Measurements from ENCODE around the gene CHMP1B. TPM values are rescaled to one million over a fixed set of nuclear protein-coding genes. Genes with fewer than 3 reads are reported as not detected.
A peak's percentile ranks its signal among the peaks of the same experiment; 100 is the strongest.

Gene CHMP1B
- total RNA-seq, 1 donor from 2014 or later = 56.1 TPM

- Mint-ChIP-seq H3K27me3 (ENCODE audit: unreplicated experiment) (peaks cover 2% of the 10 kb centered on the region), H3K27ac (ENCODE audit: unreplicated experiment) (peak overlapping the region; percentile 52), H3K4me3 (ENCODE audit: unreplicated experiment) (no peak overlapping the region), H3K36me3 (ENCODE audit: unreplicated experiment) (no peaks in the 10 kb centered on the region), H3K9me3 (ENCODE audit: unreplicated experiment) (peaks cover 2% of the 10 kb centered on the region), H3K4me1 (ENCODE audit: low read depth, unreplicated experiment) (no peaks in the 10 kb centered on the region)
- no peak for DNase-seq
- TF ChIP-seq CTCF (IDR thresholded peaks at IDR 0.05; ENCODE audit: partially characterized antibody, unreplicated experiment) = no peak
Measured at GRCh38 chr18:11818486-11819203, 32.6 kb upstream of the CHMP1B start.

GRCh38 chr18:11819938-11820337 lies 31.3 kb upstream of the CHMP1B start:
- Mint-ChIP-seq H3K36me3 (ENCODE audit: unreplicated experiment) (no peaks in the 10 kb centered on the region), H3K4me1 (ENCODE audit: low read depth, unreplicated experiment) (no peaks in the 10 kb centered on the region), H3K27ac (ENCODE audit: unreplicated experiment) (no peak overlapping the region), H3K27me3 (ENCODE audit: unreplicated experiment) (peaks cover 2% of the 10 kb centered on the region), H3K4me3 (ENCODE audit: unreplicated experiment) (no peak overlapping the region), H3K9me3 (ENCODE audit: unreplicated experiment) (peaks cover 2% of the 10 kb centered on the region)
- no peak for DNase-seq
- TF ChIP-seq CTCF (IDR thresholded peaks at IDR 0.05; ENCODE audit: partially characterized antibody, unreplicated experiment) = no peak

GRCh38 chr18:11820697-11821096 lies 30.5 kb upstream of the CHMP1B start:
- Mint-ChIP-seq H3K27me3 (ENCODE audit: unreplicated experiment) (peaks cover 2% of the 10 kb centered on the region), H3K27ac (ENCODE audit: unreplicated experiment) (no peak overlapping the region), H3K9me3 (ENCODE audit: unreplicated experiment) (peaks cover 2% of the 10 kb centered on the region), H3K4me3 (ENCODE audit: unreplicated experiment) (no peak overlapping the region), H3K4me1 (ENCODE audit: low read depth, unreplicated experiment) (no peaks in the 10 kb centered on the region), H3K36me3 (ENCODE audit: unreplicated experiment) (no peaks in the 10 kb centered on the region)
- TF ChIP-seq CTCF (IDR thresholded peaks at IDR 0.05; ENCODE audit: partially characterized antibody, unreplicated experiment) = no peak
- DNase-seq = no peak

GRCh38 chr18:11821208-11821607 lies 30.0 kb upstream of the CHMP1B start:
- H3K27ac Mint-ChIP-seq (ENCODE audit: unreplicated experiment) = no peak overlapping the region
- H3K27me3 Mint-ChIP-seq (ENCODE audit: unreplicated experiment) = peaks cover 2% of the 10 kb centered on the region
- no peaks in the 10 kb centered on the region for H3K4me1 Mint-ChIP-seq (ENCODE audit: low read depth, unreplicated experiment)
- no peak for DNase-seq
- no peak overlapping the region for H3K4me3 Mint-ChIP-seq (ENCODE audit: unreplicated experiment)
- H3K9me3 Mint-ChIP-seq (ENCODE audit: unreplicated experiment) = peaks cover 3% of the 10 kb centered on the region
- no peak for TF ChIP-seq CTCF (IDR thresholded peaks at IDR 0.05; ENCODE audit: partially characterized antibody, unreplicated experiment)
- H3K36me3 Mint-ChIP-seq (ENCODE audit: unreplicated experiment) = no peaks in the 10 kb centered on the region

- TF ChIP-seq CTCF (IDR thresholded peaks at IDR 0.05; ENCODE audit: partially characterized antibody, unreplicated experiment) = no peak
- Mint-ChIP-seq H3K4me3 (ENCODE audit: unreplicated experiment) (no peak overlapping the region), H3K27ac (ENCODE audit: unreplicated experiment) (no peak overlapping the region), H3K27me3 (ENCODE audit: unreplicated experiment) (peaks cover 2% of the 10 kb centered on the region), H3K9me3 (ENCODE audit: unreplicated experiment) (peaks cover 3% of the 10 kb centered on the region), H3K4me1 (ENCODE audit: low read depth, unreplicated experiment) (no peaks in the 10 kb centered on the region), H3K36me3 (ENCODE audit: unreplicated experiment) (no peaks in the 10 kb centered on the region)
- DNase-seq = no peak
Measured at GRCh38 chr18:11821643-11822237, 29.5 kb upstream of the CHMP1B start.

Measured in glutamatergic neuron (in vitro differentiated cells).